ENCODE data around the gene CWC25.

The CWC25 gene

DNA sequence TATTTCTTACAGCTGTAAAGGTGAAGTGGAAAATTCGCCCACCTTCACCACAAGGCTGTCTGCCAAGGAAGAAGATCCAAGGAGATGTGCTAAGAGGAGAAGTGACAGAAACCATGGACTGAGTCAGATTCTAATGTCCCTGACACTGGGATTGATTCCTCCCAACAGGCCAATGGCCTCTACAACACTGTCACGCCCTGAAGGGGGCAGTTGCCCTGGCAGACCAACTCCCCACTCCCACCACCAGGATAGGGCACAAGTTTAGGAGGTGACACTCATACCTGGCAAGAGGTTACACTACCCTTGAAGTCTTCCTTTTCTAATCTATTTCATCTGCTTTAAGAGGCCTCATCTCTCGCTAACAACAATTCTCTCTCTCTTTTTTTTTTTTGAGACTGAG is 41.9 kb downstream of the CWC25 start:
- no peak for DNase-seq

DNA sequence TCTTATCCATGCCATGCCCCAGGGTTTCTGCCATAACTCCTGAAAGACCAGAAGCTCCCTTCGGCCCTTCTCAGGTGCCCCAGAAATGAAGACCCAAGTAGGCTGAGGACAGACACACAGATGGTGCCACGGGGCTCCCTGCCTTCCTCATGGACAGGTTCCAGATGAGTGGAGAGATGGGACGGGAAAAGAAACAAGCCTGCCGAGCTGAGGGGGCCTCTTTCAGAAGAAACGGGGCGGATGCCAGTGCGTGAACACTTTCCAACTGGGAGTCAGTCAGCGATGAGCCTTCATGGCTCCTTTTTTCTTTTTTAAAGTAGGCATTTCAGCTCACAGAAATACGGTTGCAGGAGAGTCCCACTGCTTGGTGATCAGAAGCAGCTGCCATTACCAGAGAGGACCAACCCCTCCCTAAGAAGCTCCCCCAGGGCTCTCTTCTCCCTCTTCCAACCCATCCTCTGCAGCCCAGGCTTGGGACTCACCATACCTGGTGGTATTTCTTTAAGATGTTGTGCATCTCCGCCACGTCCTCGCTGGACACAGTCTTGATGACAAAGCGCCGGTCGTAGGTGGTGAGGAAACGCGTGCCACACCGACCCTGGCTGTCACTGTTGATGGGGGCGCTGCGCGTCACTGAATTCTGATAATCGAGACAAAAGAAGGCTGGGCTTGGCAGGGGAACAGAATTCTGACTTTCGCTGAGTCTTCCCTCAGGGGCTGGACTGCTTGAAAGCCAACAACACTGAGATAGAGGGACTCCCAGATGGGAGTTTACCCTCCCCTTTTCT is 45.0 kb downstream of the CWC25 start:
- no peak for DNase-seq

DNA sequence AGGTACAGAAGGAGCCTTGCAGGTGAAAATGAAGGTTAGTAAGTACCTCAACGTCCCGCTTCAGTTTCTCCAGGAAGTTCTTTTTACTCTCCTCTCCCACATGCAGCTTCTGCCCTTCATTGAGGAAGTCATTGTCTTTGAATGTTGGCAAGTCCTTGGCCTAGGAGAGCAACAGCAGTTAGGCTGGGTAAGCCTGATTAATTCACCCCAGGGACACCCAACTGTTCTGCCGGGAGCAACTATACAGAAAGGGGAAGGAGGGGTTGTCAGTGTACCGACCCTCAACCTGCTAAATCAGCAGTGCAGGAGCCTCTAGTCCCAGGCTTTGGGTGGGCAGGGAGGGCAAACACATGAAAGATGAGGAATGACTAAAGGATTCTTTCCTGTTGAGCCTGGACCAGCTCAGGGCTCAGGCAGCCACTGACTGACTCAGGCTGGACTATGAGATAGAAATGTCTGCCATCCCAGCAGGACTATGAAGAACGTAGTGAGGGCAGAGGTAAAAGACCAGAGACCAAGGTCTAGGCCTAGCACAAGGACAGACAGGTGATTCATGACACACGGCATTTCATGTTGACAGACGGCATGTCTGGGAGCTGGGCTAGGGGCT is 47.4 kb downstream of the CWC25 start:
- no peak for DNase-seq

DNA sequence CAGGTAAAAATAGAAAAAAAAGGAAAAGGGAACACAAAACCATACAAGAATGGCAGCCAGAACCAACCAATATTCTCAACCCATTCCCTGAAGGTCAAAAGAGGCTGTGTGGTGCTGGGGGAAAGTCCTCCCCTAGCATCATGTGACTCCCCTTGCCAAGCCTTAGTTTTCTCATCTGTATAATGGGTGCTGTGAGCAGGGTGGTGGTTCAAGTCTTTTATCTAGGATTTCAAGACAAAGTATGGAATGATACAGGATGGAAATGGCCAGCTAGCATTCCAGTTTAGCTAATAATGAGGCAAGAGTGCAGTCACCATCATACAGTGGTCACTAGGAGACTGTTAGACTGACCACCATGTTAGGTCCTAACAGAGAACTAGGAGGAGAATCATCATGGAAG is 51.9 kb downstream of the CWC25 start:
- DNase-seq = no peak

DNA sequence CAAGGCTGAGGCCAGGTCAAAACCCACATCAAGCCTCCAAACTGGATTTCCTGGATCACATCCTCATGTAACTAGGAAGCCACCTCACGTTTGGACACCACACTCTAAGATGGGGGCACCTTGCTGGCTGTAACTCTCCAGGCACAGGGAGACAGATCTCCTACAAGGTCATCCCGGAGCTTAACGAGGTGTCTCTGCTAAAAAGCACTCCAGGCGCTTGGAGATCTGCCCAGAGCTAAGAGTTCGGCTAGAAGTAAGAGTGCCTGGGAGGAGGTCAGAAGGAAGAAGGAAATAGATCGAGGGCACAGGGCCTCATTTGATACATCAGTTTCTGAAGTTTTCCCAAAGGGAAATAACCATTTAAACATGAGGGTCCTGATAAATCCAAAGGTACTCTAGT is 56.7 kb downstream of the CWC25 start:
- DNase-seq = no peak

DNA sequence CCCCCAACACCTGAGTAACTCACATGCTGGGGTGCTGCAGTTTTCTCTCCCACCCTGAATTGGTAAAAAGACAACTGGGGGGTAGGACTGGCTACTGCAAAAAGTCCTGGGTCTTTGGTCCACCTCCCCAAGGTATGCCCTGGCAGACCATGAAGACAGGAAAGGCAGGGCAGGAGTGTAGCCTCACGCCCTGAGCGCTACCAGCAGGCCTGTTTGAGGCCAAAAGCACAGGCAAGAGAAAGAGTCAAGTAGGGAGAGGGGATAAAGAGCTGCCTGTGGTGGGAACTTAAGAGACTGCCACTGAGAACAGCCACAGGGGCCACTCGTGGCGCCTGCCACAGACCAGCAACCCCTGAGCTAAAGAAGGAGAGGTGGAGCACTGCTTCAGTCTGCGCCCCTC is 58.8 kb downstream of the CWC25 start:
- DNase-seq = no peak

- no peak for DNase-seq
Measured at GRCh38 chr17:38762231-38762630, 62.9 kb downstream of the CWC25 start.

- DNase-seq = peak; percentile 20 to 28
Measured at GRCh38 chr17:38761612-38762011, 63.5 kb downstream of the CWC25 start.

DNA sequence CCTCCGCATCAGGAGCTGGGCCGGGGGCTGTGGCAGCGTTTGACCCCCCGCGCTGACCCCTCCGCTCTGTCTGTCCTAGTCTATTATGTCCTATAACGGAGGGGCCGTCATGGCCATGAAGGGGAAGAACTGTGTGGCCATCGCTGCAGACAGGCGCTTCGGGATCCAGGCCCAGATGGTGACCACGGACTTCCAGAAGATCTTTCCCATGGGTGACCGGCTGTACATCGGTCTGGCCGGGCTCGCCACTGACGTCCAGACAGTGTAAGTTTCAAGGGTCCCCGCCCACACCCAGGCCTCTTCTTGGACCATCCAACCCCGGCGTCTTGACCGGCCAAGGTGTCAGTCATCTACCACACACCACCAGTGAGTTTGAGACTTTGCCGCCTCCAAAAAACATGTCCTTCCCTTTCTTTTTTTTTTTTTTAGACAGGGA is 72.0 kb downstream of the CWC25 start:
- DNase-seq = no peak

DNA sequence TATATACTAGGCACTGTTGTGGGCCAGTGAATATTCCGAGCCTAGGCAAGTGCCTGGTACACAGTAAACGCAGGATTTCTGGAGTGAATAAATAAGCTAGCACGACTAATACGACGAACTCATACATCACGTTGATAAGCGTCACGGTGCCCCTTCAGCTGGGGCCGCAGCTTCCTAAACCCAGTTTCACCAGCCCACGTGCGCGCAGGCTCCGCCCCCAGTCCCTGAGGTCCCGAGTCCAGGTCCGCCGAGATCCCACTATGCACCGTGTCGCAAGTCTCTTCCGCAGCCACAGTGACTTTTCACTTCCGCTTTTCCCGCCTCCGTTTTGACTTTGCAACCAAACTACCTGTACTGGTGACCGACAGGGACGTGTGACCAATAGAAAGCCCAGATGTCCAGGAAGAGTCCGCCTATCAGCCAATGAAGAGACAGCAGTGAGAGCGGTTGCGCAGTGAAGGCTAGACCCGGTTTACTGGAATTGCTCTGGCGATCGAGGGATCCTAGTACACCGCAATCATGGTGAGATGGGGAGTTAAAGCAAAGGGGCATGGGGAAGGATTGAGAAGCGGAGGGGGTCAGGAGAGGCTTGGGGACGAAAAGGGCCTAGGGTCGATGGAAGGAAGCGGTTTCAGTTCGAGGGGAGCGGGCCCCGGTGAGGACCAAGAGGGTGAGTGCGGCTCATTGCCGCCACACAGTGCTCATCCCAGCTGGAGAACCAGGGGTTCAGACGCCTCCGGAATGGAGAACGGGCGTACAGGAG is 72.6 kb downstream of the CWC25 start, which contains the start of gene PSMB3:
TSS of gene PSMB3 (plus strand) at position 434 of the 763 bp plus-strand sequence. CDS start at position 520, 86 bp downstream.
- DNase-seq = peak; percentile 99 to 100

DNA sequence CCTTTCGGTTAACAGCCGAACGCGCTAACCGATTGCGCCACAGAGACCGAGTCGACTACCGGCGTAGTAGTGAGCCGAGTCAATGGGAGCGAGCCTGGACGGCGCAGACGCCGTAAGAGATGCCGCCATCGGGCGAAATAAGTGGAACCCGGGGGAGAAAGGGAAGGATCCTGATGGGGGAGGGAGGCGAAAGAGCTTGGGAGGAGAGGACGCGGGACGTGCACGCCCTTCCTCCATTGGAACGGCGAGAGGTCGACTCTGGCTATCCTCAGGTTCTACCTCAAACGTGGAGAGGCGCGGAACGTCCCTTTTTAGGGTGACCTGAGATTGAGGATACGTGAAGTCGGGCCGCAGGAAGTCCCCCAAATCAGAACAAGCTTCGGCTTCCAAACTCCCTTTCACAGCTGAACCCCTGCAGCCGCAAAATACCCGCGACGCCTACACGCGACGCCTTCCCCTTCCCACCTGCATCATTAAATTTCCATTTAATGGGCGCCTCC is 73.3 kb downstream of the CWC25 start:
- DNase-seq = peak; percentile 85 to 88

DNA sequence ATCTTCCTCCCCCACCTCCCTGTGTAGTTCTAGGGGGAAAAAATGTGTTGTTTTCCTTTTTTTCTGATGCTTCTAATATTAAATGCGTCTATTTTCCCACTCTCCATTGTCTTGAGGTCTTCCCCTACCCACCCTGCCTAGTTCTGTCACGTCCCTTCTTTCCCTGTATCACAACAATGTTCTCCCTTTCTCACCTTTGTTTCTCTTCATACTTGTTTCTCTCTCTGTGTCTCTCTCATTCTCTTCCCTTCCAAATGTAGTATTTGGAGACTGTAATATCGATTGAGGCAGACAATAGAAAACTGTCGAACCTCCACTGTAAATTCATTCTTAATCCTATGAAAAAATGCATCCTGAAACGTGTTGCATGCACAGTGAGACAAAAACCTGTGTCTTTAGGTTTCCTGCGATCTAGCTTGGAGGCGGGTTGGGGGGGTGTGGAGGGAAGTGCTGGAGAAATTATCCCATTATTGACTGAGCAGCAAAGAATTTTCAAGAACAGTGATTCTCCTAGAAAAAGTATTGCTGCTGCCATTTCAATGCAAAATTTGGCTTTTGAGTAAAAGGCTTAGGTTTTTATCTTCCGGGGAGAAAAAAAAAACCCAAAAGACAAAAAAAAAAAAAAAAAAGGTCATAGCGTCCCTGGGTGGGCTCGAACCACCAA is 73.8 kb downstream of the CWC25 start:
- DNase-seq = peak; percentile 59 to 78

Data from NCI-H2081 (cell line).